Neural cell (in vitro differentiated cells): Measurements from ENCODE around the gene SVOP. TPM values are rescaled to one million over a fixed set of nuclear protein-coding genes. Genes with fewer than 3 reads are reported as not detected.

Source experiments
- H2AFZ ChIP-seq: fragments of 200-600, 300-800 bp; sonication (generic), shearing (Covaris generic); 2 replicates; pipeline ENCODE4 v1.6.0; 2014; ENCODE audit warnings: low read depth, mild to moderate bottlenecking, antibody characterized with exemption, low read length, moderate library complexity
- H3F3A ChIP-seq: fragments of 200-600 bp; shearing (Covaris generic); 2 replicates; pipeline ENCODE4 v1.6.1; 2016; ENCODE audit warnings: mild to moderate bottlenecking, moderate library complexity, mixed read lengths, antibody characterized with exemption, low read length; ENCODE audit not compliant: insufficient read depth, poor library complexity, severe bottlenecking
- H3K27ac ChIP-seq: fragments of 200-600, 300-800 bp; sonication (generic), shearing (Covaris generic); 2 replicates; pipeline ENCODE4 v1.5.1; 2014; ENCODE audit warnings: mild to moderate bottlenecking, low read length, moderate library complexity
- H3K27me3 ChIP-seq: fragments of 300-800, 200-600 bp; sonication (generic), shearing (Covaris generic); 2 replicates; pipeline ENCODE4 v1.6.0; 2014; ENCODE audit warnings: mild to moderate bottlenecking, low read depth, low read length, moderate library complexity; ENCODE audit not compliant: insufficient read depth
- H3K36me3 ChIP-seq: fragments of 300-800, 200-600 bp; sonication (generic), shearing (Covaris generic); 2 replicates; pipeline ENCODE4 v1.5.1; 2014; ENCODE audit warnings: mild to moderate bottlenecking, antibody characterized with exemption, low read length, moderate library complexity; ENCODE audit not compliant: insufficient read depth
- H3K4me2 ChIP-seq: fragments of 300-800, 200-600 bp; sonication (generic), shearing (Covaris generic); 2 replicates; pipeline ENCODE4 v1.6.0; 2014; ENCODE audit warnings: mild to moderate bottlenecking, low read length
- H3K4me3 ChIP-seq: fragments of 300-800, 200-600 bp; sonication (generic), shearing (Covaris generic); 2 replicates; pipeline ENCODE4 v1.5.1; 2014; ENCODE audit warnings: mild to moderate bottlenecking, low read length, moderate library complexity
- H3K79me2 ChIP-seq: fragments of 200-600 bp; shearing (Covaris generic); replicated peaks from 2 replicates; pipeline ENCODE4 v1.6.0; 2014; ENCODE audit warnings: mild to moderate bottlenecking, low read length, moderate library complexity; ENCODE audit not compliant: insufficient read depth
- H3K9ac ChIP-seq: fragments of 300-800, 200-600 bp; sonication (generic), shearing (Covaris generic); 2 replicates; pipeline ENCODE4 v1.6.1; 2016; ENCODE audit warnings: mild to moderate bottlenecking, low read length, mixed read lengths
- H3K9me2 ChIP-seq: fragments of 200-600 bp; shearing (Covaris generic); 2 replicates; pipeline ENCODE4 v1.6.1; 2016; ENCODE audit warnings: mild to moderate bottlenecking, low read length, mixed read lengths; ENCODE audit not compliant: insufficient read depth
- H3K9me3 ChIP-seq: fragments of 200-600, 300-800 bp; sonication (generic), shearing (Covaris generic); 2 replicates; pipeline ENCODE4 v1.6.1; 2016; ENCODE audit warnings: mild to moderate bottlenecking, mixed run types, low read length, moderate library complexity, mixed read lengths
- H4K20me1 ChIP-seq: fragments of 200-600 bp; shearing (Covaris generic); 2 replicates; pipeline ENCODE4 v1.6.1; 2016; ENCODE audit warnings: mild to moderate bottlenecking, mixed run types; ENCODE audit not compliant: insufficient read depth
- CTCF ChIP-seq: fragments of 450-650 bp; IDR thresholded peaks from 2 replicates; pipeline ENCODE4 v1.5.1; 2014; ENCODE audit warnings: antibody characterized with exemption, mild to moderate bottlenecking, moderate library complexity; ENCODE audit not compliant: poor library complexity, severe bottlenecking
- EP300 ChIP-seq: fragments of 450-650 bp; conservative IDR thresholded peaks from 2 replicates; pipeline ENCODE4 v1.6.1; 2014; ENCODE audit warnings: antibody characterized with exemption, mild to moderate bottlenecking, moderate library complexity; ENCODE audit not compliant: poor library complexity, severe bottlenecking
- EZH2 ChIP-seq: fragments of 200-600, 300-800 bp; shearing (Covaris generic), sonication (generic); IDR thresholded peaks from 2 replicates; pipeline ENCODE4 v1.6.1; 2014; ENCODE audit warnings: antibody characterized with exemption, low read length, borderline replicate concordance, mild to moderate bottlenecking; ENCODE audit not compliant: insufficient read depth, poor library complexity, severe bottlenecking
- MXI1 ChIP-seq: fragments of 450-650 bp; conservative IDR thresholded peaks from 2 replicates; pipeline ENCODE4 v1.6.1; 2014; ENCODE audit warnings: antibody characterized with exemption, mild to moderate bottlenecking; ENCODE audit not compliant: poor library complexity, severe bottlenecking
- POLR2AphosphoS5 ChIP-seq: IDR thresholded peaks from 2 replicates; pipeline ENCODE4 v1.6.1; 2012
- RAD21 ChIP-seq: fragments of 450-650 bp; conservative IDR thresholded peaks from 2 replicates; pipeline ENCODE4 v1.6.1; 2014; ENCODE audit warnings: antibody characterized with exemption, mild to moderate bottlenecking, moderate library complexity
- REST ChIP-seq: IDR thresholded peaks from 2 replicates; pipeline ENCODE4 v1.6.1; 2012; ENCODE audit warnings: borderline replicate concordance
- SMC3 ChIP-seq: fragments of 450-650 bp; conservative IDR thresholded peaks from 2 replicates; pipeline ENCODE4 v1.6.1; 2014; ENCODE audit warnings: antibody characterized with exemption, mild to moderate bottlenecking, moderate library complexity; ENCODE audit not compliant: poor library complexity
- TAF1 ChIP-seq: IDR thresholded peaks from 2 replicates; pipeline ENCODE4 v1.6.1; 2012; ENCODE audit warnings: low read depth
- polyA plus RNA-seq: library from polyadenylated mRNA; depleted of rRNA; stranded (reverse); fragments of >200 nt; gene quantifications from 2 replicates; pipeline ENCODE4 v1.2.3, GENCODE V29; 2014

SVOP gene
- polyA plus RNA-seq, 1 donor from 2014 or later = 41.3 TPM

GRCh38 chr12:108890208-108890607 lies 130.7 kb downstream of the SVOP start:
- Histone ChIP-seq H3F3A (no peaks in the 10 kb centered on the region), H3K36me3 (no peaks in the 10 kb centered on the region), H3K9me3 (no peaks in the 10 kb centered on the region), H3K9ac (no peak overlapping the region), H3K27ac (no peak overlapping the region), H2AFZ (no peak overlapping the region), H3K4me3 (no peak overlapping the region), H3K27me3 (no peaks in the 10 kb centered on the region), H4K20me1 (no peaks in the 10 kb centered on the region), H3K9me2 (no peaks in the 10 kb centered on the region), H3K79me2 (no peaks in the 10 kb centered on the region), H3K4me2 (no peak overlapping the region)
- TF ChIP-seq POLR2AphosphoS5 (no peak), MXI1 (no peak), EP300 (no peak), REST (no peak), RAD21 (no peak), SMC3 (no peak), EZH2 (no peak), CTCF (no peak), TAF1 (no peak)

- Histone ChIP-seq H2AFZ (no peak overlapping the region), H3K36me3 (no peaks in the 10 kb centered on the region), H4K20me1 (no peaks in the 10 kb centered on the region), H3K27ac (no peak overlapping the region), H3K27me3 (no peaks in the 10 kb centered on the region), H3K4me2 (no peak overlapping the region), H3K9me2 (no peaks in the 10 kb centered on the region), H3F3A (no peaks in the 10 kb centered on the region), H3K4me3 (no peak overlapping the region), H3K9me3 (no peaks in the 10 kb centered on the region), H3K9ac (no peak overlapping the region), H3K79me2 (no peaks in the 10 kb centered on the region)
- no peak for TF ChIP-seq POLR2AphosphoS5
- no peak for TF ChIP-seq REST
- TF ChIP-seq RAD21 = no peak
- TF ChIP-seq EZH2 = no peak
- no peak for TF ChIP-seq SMC3
- no peak for TF ChIP-seq EP300
- no peak for TF ChIP-seq MXI1
These were observed 132.8 kb downstream of the SVOP start for GRCh38 chr12:108888031-108888430.
